Measurements from ENCODE around the gene ETV7. TPM values are rescaled to one million over a fixed set of nuclear protein-coding genes. Genes with fewer than 3 reads are reported as not detected.
A peak's percentile ranks its signal among the peaks of the same experiment; 100 is the strongest.

Gene ETV7
- total and polyA plus RNA-seq, 2 of the 13 experiments (the other 11 are each of a cell fraction or from before 2014, with no cell fraction given): not detected

GRCh38 chr6:36340618-36341454 is 46.6 kb downstream of the ETV7 start (continued):
- 0 out of 2 replicates have a peak, but pooled peaks have one; percentile 61 for TF ChIP-seq FOXO4 (CRISPR knock-in tag; conservative IDR thresholded peaks at IDR 0.05)
- no peak for TF ChIP-seq ISX (CRISPR knock-in tag; conservative IDR thresholded peaks at IDR 0.05)
- TF ChIP-seq, protein P1, sequence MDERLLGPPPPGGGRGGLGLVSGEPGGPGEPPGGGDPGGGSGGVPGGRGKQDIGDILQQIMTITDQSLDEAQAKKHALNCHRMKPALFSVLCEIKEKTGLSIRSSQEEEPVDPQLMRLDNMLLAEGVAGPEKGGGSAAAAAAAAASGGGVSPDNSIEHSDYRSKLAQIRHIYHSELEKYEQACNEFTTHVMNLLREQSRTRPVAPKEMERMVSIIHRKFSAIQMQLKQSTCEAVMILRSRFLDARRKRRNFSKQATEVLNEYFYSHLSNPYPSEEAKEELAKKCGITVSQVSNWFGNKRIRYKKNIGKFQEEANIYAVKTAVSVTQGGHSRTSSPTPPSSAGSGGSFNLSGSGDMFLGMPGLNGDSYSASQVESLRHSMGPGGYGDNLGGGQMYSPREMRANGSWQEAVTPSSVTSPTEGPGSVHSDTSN (CRISPR knock-in tag; IDR thresholded peaks at IDR 0.05): no peak
- no peak for TF ChIP-seq ZNF850 (CRISPR knock-in tag; conservative IDR thresholded peaks at IDR 0.05)
- TF ChIP-seq ZNF256 (CRISPR knock-in tag; conservative IDR thresholded peaks at IDR 0.05): no peak; the same call in 1 of the 2 replicates
- TF ChIP-seq, protein P2, sequence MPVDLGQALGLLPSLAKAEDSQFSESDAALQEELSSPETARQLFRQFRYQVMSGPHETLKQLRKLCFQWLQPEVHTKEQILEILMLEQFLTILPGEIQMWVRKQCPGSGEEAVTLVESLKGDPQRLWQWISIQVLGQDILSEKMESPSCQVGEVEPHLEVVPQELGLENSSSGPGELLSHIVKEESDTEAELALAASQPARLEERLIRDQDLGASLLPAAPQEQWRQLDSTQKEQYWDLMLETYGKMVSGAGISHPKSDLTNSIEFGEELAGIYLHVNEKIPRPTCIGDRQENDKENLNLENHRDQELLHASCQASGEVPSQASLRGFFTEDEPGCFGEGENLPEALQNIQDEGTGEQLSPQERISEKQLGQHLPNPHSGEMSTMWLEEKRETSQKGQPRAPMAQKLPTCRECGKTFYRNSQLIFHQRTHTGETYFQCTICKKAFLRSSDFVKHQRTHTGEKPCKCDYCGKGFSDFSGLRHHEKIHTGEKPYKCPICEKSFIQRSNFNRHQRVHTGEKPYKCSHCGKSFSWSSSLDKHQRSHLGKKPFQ (CRISPR knock-in tag; IDR thresholded peaks at IDR 0.05; ENCODE audit: insufficient replicate concordance): no peak
- TF ChIP-seq ZNF879 (CRISPR knock-in tag; IDR thresholded peaks at IDR 0.05): no peak
- TF ChIP-seq, protein P3, sequence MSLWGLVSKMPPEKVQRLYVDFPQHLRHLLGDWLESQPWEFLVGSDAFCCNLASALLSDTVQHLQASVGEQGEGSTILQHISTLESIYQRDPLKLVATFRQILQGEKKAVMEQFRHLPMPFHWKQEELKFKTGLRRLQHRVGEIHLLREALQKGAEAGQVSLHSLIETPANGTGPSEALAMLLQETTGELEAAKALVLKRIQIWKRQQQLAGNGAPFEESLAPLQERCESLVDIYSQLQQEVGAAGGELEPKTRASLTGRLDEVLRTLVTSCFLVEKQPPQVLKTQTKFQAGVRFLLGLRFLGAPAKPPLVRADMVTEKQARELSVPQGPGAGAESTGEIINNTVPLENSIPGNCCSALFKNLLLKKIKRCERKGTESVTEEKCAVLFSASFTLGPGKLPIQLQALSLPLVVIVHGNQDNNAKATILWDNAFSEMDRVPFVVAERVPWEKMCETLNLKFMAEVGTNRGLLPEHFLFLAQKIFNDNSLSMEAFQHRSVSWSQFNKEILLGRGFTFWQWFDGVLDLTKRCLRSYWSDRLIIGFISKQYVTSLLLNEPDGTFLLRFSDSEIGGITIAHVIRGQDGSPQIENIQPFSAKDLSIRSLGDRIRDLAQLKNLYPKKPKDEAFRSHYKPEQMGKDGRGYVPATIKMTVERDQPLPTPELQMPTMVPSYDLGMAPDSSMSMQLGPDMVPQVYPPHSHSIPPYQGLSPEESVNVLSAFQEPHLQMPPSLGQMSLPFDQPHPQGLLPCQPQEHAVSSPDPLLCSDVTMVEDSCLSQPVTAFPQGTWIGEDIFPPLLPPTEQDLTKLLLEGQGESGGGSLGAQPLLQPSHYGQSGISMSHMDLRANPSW (CRISPR knock-in tag; IDR thresholded peaks at IDR 0.05; ENCODE audit: borderline replicate concordance): no peak
- no peak; the same call in 1 of the 2 replicates for TF ChIP-seq KLF9 (CRISPR knock-in tag; IDR thresholded peaks at IDR 0.05; ENCODE audit: low read depth)
- TF ChIP-seq, protein P4, sequence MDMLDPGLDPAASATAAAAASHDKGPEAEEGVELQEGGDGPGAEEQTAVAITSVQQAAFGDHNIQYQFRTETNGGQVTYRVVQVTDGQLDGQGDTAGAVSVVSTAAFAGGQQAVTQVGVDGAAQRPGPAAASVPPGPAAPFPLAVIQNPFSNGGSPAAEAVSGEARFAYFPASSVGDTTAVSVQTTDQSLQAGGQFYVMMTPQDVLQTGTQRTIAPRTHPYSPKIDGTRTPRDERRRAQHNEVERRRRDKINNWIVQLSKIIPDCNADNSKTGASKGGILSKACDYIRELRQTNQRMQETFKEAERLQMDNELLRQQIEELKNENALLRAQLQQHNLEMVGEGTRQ (IDR thresholded peaks at IDR 0.05; ENCODE audit: low read depth, low read length): no peak
- TF ChIP-seq, protein P4 (CRISPR knock-in tag; IDR thresholded peaks at IDR 0.05; ENCODE audit: borderline replicate concordance): no peak
- TF ChIP-seq ZBED4 (CRISPR knock-in tag; IDR thresholded peaks at IDR 0.05; ENCODE audit: borderline replicate concordance): no peak
- TF ChIP-seq SIN3A (IDR thresholded peaks at IDR 0.05; ENCODE audit: borderline replicate concordance, low read depth, low read length): no peak
- TF ChIP-seq BRD4 (CRISPR knock-in tag; IDR thresholded peaks at IDR 0.05): no peak
- no peak for TF ChIP-seq ATF1 (CRISPR knock-in tag; IDR thresholded peaks at IDR 0.05)
- no peak; the same call in 1 of the 2 replicates for TF ChIP-seq CEBPG (CRISPR knock-in tag; IDR thresholded peaks at IDR 0.05)
